Prostate gland (tissue), 2 donors: ENCODE measurements around the gene TBC1D16. TPM values are rescaled to one million over a fixed set of nuclear protein-coding genes. Genes with fewer than 3 reads are reported as not detected.

ENCODE experiments used
- DNase-seq: peaks from one replicate; pipeline ENCODE4 v3.0.0-alpha.2; 2019; ENCODE audit warnings: low spot score
- H3K27ac ChIP-seq, 2 donors: fragments of 200-600 bp; sonication (generic); 2 replicates each; pipeline ENCODE4 v1.5.1; 2017 to 2019
- H3K27me3 ChIP-seq: fragments of 200-600 bp; sonication (generic); replicated peaks from 2 replicates; pipeline ENCODE4 v1.5.1; 2019; ENCODE audit not compliant: insufficient read depth
- H3K36me3 ChIP-seq, 2 donors: fragments of 200-600 bp; sonication (generic); 1 replicate in 1 of 2; 2 replicates in 1 of 2; pipeline versions ENCODE4 v1.5.1 to v1.8.1; 2017 to 2019
- H3K4me1 ChIP-seq: fragments of 200-600 bp; sonication (generic); replicated peaks from 2 replicates; pipeline ENCODE4 v1.5.1; 2019
- H3K4me3 ChIP-seq, 2 donors: fragments of 200-600 bp; sonication (generic); 2 replicates each; pipeline ENCODE4 v1.5.1; 2017 to 2019
- H3K9me3 ChIP-seq: fragments of 200-600 bp; sonication (generic); 2 replicates; pipeline ENCODE4 v1.5.1; 2017
- POLR2A ChIP-seq: fragments of 450-650 bp; IDR thresholded peaks from one replicate; pipeline ENCODE4 v1.6.1; 2016; ENCODE audit warnings: antibody characterized with exemption, mild to moderate bottlenecking
- POLR2AphosphoS5 ChIP-seq: sonication (generic); formaldehyde crosslinking; IDR thresholded peaks from one replicate; pipeline ENCODE4 v1.6.1; 2017; ENCODE audit warnings: antibody characterized with exemption
- WGBS: methylation state at CpG from one replicate; pipeline ENCODE4 v1.1.5; 2018; 5-methylcytosine and 5-hydroxymethylcytosine counted together
- intact Hi-C: fragments of 100-400 bp; cut with DNase I; formaldehyde crosslinking; loops from one replicate; pipeline ENCODE4 v1.14.2; 2022
- total RNA-seq, 2 donors: library from RNA; depleted of rRNA; stranded (reverse); fragments of >200 nt; gene quantifications; one replicate each; pipeline ENCODE4 v1.1.0, GENCODE V29; 2016
- TF ChIP-seq, protein P1 (sequence below), 4 experiments: fragments of 200-600 bp in 2 of 4; fragments of 450-650 bp in 2 of 4; sonication (generic) in 2 of 4; IDR thresholded peaks; 1 replicate in 3 of 4; 2 replicates in 1 of 4; pipeline ENCODE4 v1.5.1; 2016 to 2019; ENCODE audit warnings: antibody characterized with exemption in 4 of 4, mild to moderate bottlenecking in 2 of 4, moderate library complexity in 2 of 4

The TBC1D16 gene
- total RNA-seq, 2 donors from 2014 or later = 29.1 to 41.9 TPM

DNA sequence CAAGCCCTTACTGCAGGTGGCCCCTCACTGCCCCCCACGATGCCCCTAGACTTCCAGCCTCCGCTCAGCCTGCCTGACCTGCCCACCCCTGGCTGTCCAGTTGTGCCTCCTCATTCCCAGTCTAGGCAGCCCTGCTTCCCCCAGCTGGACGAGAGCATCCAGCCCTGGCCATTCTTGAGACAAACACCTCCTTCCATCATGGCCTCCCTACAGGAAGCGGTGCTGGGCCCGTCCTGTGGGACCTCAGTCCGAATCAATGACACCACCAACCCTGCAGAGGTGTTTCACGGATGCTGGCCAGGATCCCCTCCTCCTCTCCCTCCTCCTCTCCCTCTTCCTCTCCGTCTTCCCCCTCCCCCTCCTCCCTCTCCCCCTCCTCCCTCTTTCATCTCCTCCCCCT, 29.0 kb upstream of the TBC1D16 start:
- Histone ChIP-seq H3K4me3 (no peak overlapping the region), H3K36me3 (no peaks in the 10 kb centered on the region), H3K27ac (peak overlapping the region; percentile 64 to 66), H3K4me1 (peaks cover 23% of the 10 kb centered on the region), H3K27me3 (no peaks in the 10 kb centered on the region), H3K9me3 (no peaks in the 10 kb centered on the region)
- TF ChIP-seq POLR2AphosphoS5 (no peak), POLR2A (no peak)
- TF ChIP-seq, protein P1, sequence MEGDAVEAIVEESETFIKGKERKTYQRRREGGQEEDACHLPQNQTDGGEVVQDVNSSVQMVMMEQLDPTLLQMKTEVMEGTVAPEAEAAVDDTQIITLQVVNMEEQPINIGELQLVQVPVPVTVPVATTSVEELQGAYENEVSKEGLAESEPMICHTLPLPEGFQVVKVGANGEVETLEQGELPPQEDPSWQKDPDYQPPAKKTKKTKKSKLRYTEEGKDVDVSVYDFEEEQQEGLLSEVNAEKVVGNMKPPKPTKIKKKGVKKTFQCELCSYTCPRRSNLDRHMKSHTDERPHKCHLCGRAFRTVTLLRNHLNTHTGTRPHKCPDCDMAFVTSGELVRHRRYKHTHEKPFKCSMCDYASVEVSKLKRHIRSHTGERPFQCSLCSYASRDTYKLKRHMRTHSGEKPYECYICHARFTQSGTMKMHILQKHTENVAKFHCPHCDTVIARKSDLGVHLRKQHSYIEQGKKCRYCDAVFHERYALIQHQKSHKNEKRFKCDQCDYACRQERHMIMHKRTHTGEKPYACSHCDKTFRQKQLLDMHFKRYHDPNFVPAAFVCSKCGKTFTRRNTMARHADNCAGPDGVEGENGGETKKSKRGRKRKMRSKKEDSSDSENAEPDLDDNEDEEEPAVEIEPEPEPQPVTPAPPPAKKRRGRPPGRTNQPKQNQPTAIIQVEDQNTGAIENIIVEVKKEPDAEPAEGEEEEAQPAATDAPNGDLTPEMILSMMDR (IDR thresholded peaks at IDR 0.05) = no peak
- 88% methylated on average over 8 of the region's 8 CpGs for WGBS
- intact Hi-C loops = loop anchor here (5.0 kb wide), 1 partner anchor 37 kb away; no protein-coding TSS in a partner anchor
- no peak for DNase-seq

DNA sequence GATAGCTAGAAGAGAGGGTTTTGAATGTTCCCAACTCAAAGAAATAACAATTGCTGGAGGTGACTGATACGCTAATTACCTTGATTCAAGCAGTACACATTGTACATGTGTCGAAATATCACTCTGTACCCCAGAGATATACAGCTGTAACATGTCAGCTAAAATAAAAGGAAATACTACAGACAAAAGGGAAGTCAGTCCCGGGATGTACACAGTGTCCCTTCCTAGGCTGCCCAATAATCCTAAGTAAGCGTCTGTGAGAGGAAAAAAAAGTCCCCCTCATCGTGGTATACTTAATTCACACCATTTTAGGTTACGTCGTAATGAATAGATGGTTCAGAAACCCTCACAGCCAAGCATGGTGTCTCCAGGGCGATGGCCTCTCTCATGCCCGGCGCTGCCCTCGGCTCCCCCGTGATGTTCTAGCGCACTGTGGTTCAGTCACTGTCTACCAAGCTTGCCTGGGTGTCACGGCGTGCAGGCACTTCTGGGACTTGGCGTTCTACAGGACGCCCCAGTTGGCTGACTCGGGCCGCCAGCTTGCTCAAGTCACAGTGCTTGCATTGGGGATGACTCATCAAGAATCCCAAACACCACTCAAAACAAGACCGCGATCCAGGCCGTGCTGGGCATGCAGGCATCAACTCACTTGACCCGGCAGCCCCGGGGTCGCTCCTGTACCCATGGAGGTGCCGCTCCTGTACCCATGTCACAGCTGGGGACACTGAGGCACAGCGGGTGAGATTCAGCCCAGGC, 28.3 kb upstream of the TBC1D16 start:
- TF ChIP-seq POLR2AphosphoS5 = peak; percentile 41
- TF ChIP-seq POLR2A = no peak
- intact Hi-C loops = loop anchor here (5.0 kb wide), 1 partner anchor 37 kb away; no protein-coding TSS in a partner anchor
- H3K4me3 ChIP-seq = no peak overlapping the region
- 71% methylated on average over 27 of the region's 27 CpGs for WGBS
- H3K27ac ChIP-seq = peak overlapping the region; percentile 64 to 66
- H3K27me3 ChIP-seq = no peaks in the 10 kb centered on the region
- peaks cover 16% of the 10 kb centered on the region for H3K4me1 ChIP-seq
- H3K36me3 ChIP-seq = no peaks in the 10 kb centered on the region
- DNase-seq = peak; percentile 23
- H3K9me3 ChIP-seq = no peaks in the 10 kb centered on the region

DNA sequence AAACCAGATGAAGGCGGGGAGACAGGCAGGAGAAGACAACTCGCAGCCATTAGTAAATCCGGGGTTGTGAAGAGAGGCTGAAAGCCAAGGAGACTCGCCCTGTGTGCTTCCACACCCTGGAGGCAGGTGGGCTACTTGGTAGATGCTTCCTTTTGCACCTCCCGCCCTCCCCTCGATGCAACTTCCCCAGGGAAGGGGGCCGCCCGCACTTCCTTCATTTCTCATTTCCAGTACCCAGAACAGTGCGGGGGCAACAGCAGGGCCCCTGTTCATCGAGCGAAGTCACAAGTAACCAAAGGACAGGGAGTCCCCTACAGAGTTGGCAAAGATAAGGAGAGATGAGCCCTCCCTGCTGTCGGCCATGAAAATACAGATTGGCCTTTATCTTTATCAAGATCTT, 25.7 kb upstream of the TBC1D16 start:
- H3K9me3 ChIP-seq = no peaks in the 10 kb centered on the region
- TF ChIP-seq POLR2A (no peak), POLR2AphosphoS5 (no peak)
- TF ChIP-seq, protein P1 (IDR thresholded peaks at IDR 0.05) = no peak
- H3K36me3 ChIP-seq = no peaks in the 10 kb centered on the region
- no peaks in the 10 kb centered on the region for H3K4me1 ChIP-seq
- H3K27ac ChIP-seq = no peak overlapping the region
- no peaks in the 10 kb centered on the region for H3K27me3 ChIP-seq
- intact Hi-C loops = loop anchor here (5.0 kb wide), 1 partner anchor 34 kb away; no protein-coding TSS in a partner anchor
- WGBS = 86% methylated on average over 12 of the region's 12 CpGs
- no peak overlapping the region for H3K4me3 ChIP-seq
- no peak for DNase-seq

DNA sequence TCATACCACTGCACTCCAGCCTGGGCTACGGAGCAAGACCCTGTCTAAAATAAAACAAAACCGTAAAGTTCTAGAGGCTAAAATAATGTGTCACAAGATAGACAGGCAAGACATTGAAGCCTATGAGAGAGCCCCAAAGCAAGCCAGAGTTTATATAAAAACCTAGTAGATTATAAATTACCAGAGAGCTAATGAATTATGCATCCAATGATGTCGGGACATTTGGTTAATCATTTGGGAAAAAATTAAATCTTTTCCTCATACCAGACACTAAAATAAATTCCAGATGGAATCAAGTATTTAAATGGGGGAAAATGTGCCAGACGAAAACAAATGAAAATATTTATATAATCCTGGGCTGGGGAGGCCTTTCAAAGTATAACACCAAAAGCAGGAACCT, 25.0 kb upstream of the TBC1D16 start:
- no peaks in the 10 kb centered on the region for H3K36me3 ChIP-seq
- no peak for DNase-seq
- no peak overlapping the region for H3K4me3 ChIP-seq
- 63% methylated on average over 4 of the region's 4 CpGs for WGBS
- TF ChIP-seq, protein P1 (IDR thresholded peaks at IDR 0.05) = no peak
- TF ChIP-seq POLR2A = no peak
- TF ChIP-seq POLR2AphosphoS5 = no peak
- H3K9me3 ChIP-seq = no peaks in the 10 kb centered on the region
- no peaks in the 10 kb centered on the region for H3K27me3 ChIP-seq
- H3K4me1 ChIP-seq = no peaks in the 10 kb centered on the region
- intact Hi-C loops = loop anchor here (5.0 kb wide), 1 partner anchor 33 kb away; no protein-coding TSS in a partner anchor
- H3K27ac ChIP-seq = no peak overlapping the region

DNA sequence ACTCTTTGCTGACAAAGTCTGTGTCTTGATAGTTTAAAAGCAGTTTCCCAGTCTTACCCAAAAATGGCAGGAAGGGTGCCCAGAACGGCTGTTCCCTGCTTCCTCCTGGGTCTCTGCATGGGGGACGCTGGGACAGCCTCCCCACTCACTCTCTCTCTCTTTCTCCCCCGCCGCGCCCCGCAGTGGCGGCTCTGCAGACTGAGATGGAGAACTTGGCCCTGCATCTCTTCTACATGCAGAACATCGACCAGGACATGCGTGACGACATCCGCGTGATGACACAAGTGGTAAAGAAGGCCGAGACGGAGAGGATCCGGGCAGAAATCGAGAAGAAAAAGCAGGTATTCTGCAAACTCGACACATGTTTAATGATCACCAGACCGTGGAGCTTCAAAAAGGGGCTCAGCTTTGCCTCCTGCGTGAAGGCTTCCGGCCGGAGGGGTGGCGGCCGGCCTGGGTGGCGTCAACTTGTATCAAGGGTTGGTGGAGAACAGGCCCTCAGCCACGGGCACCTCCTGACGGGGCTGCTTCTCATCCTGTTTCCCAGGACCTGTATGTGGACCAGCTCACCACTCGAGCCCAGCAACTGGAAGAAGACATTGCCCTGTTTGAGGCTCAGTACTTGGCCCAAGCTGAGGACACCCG, 22.8 kb upstream of the TBC1D16 start:
- WGBS = 95% methylated on average over 28 of the region's 28 CpGs
- Histone ChIP-seq H3K27me3 (no peaks in the 10 kb centered on the region), H3K27ac (no peak overlapping the region), H3K36me3 (no peaks in the 10 kb centered on the region), H3K4me3 (no peak overlapping the region), H3K9me3 (no peaks in the 10 kb centered on the region), H3K4me1 (peaks cover 7% of the 10 kb centered on the region)
- TF ChIP-seq, protein P1 (IDR thresholded peaks at IDR 0.05) = no peak
- TF ChIP-seq POLR2A = no peak
- TF ChIP-seq POLR2AphosphoS5 = no peak
- DNase-seq = no peak
- intact Hi-C loops = no loop called here
